Measurements from ENCODE around the gene SORCS1.

DNA sequence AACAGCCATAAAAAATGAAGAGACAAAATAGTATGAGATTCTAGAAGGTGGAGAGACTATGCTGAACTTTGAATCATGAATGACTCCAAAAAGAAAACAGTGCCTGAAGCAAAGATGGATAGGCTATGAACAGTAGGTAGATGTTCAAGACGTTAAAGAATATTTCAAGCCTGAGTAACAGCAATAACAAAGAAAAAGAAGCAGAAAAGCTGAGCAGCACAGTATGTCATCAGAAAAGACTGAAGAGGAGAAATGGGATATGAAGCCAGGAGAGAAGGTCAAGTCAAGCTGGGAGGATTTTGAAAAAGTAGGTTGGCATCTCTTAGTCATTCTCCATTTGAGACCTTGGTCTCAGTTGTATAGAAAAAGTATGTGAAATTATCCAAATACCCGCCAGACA, 484.4 kb downstream of the SORCS1 start:
- TF ChIP-seq, protein P1, sequence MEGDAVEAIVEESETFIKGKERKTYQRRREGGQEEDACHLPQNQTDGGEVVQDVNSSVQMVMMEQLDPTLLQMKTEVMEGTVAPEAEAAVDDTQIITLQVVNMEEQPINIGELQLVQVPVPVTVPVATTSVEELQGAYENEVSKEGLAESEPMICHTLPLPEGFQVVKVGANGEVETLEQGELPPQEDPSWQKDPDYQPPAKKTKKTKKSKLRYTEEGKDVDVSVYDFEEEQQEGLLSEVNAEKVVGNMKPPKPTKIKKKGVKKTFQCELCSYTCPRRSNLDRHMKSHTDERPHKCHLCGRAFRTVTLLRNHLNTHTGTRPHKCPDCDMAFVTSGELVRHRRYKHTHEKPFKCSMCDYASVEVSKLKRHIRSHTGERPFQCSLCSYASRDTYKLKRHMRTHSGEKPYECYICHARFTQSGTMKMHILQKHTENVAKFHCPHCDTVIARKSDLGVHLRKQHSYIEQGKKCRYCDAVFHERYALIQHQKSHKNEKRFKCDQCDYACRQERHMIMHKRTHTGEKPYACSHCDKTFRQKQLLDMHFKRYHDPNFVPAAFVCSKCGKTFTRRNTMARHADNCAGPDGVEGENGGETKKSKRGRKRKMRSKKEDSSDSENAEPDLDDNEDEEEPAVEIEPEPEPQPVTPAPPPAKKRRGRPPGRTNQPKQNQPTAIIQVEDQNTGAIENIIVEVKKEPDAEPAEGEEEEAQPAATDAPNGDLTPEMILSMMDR (IDR thresholded peaks at IDR 0.05) = no peak
- no peak for TF ChIP-seq POLR2A (IDR thresholded peaks at IDR 0.05)

Data from prostate gland (tissue), 2 donors.